Left ventricle myocardium inferior (tissue), 1 donor: ENCODE results near the gene INSYN2A. TPM values are rescaled to one million over a fixed set of nuclear protein-coding genes. Genes with fewer than 3 reads are reported as not detected.

Experiments used
- DNase-seq: peaks from one replicate; pipeline ENCODE4 v3.0.0-alpha.2; 2020
- H3K27ac ChIP-seq: fragments of 200-600 bp; replicated peaks from 2 replicates; pipeline ENCODE4 v1.8.0; 2021
- H3K27me3 ChIP-seq: fragments of 200-600 bp; 2 replicates; pipeline ENCODE4 v1.8.0; 2021; ENCODE audit warnings: low read depth
- H3K36me3 ChIP-seq: fragments of 200-600 bp; 2 replicates; pipeline ENCODE4 v1.8.0; 2021
- H3K4me1 ChIP-seq: fragments of 200-600 bp; 2 replicates; pipeline ENCODE4 v1.8.0; 2021
- H3K4me3 ChIP-seq: fragments of 200-600 bp; 2 replicates; pipeline ENCODE4 v1.8.0; 2021; ENCODE audit warnings: mild to moderate bottlenecking, moderate library complexity
- H3K9me3 ChIP-seq: fragments of 200-600 bp; replicated peaks from 2 replicates; pipeline ENCODE4 v1.8.0; 2021
- intact Hi-C: fragments of 100-400 bp; cut with micrococcal nuclease; formaldehyde crosslinking; loops from one replicate; pipeline ENCODE4 v1.11.0; 2022
- total RNA-seq: library from RNA; stranded (reverse); fragmentation: NEBNext Ultra II Directional; extraction: Animal tissue kit (Norgen Biotek cat#: 25700); gene quantifications from one replicate; pipeline ENCODE4 v1.2.1, GENCODE V29; 2021
- TF ChIP-seq, protein P1 (sequence below): fragments of 200-600 bp; IDR thresholded peaks from 2 replicates; pipeline ENCODE4 v1.8.0; 2021; ENCODE audit warnings: antibody characterized with exemption, mild to moderate bottlenecking, borderline replicate concordance
- donor health status: DM: no; HTN: yes; CAD: no; lungs with severe emphysema.

Gene INSYN2A
- total RNA-seq, 1 donor from 2014 or later = not detected

DNA sequence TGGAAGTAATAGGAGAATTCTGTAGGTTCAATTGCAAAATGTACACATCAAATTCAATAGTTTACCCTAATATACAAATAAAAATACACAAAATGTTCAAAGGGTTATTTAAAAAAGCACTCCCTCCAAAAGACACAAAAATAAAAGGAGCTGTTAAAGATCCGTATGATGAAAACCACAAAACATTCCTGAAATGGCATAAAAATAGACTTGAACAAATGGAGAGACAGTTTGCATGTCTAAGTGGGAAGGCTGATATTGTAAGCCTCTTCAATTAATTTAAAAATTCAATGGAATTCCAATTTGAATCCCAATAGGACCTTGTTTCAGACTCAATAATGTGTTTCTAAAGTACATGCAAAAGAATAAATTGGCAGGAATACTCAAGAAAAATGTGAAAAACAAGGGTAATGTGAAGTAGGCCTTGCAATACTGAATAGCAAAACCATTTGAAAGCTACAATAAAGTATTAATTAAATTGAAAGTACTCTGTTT lies 38.0 kb upstream of the INSYN2A start:
- no peaks in the 10 kb centered on the region for H3K36me3 ChIP-seq
- no peaks in the 10 kb centered on the region for H3K27me3 ChIP-seq
- TF ChIP-seq, protein P1, sequence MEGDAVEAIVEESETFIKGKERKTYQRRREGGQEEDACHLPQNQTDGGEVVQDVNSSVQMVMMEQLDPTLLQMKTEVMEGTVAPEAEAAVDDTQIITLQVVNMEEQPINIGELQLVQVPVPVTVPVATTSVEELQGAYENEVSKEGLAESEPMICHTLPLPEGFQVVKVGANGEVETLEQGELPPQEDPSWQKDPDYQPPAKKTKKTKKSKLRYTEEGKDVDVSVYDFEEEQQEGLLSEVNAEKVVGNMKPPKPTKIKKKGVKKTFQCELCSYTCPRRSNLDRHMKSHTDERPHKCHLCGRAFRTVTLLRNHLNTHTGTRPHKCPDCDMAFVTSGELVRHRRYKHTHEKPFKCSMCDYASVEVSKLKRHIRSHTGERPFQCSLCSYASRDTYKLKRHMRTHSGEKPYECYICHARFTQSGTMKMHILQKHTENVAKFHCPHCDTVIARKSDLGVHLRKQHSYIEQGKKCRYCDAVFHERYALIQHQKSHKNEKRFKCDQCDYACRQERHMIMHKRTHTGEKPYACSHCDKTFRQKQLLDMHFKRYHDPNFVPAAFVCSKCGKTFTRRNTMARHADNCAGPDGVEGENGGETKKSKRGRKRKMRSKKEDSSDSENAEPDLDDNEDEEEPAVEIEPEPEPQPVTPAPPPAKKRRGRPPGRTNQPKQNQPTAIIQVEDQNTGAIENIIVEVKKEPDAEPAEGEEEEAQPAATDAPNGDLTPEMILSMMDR = no peak
- no peak overlapping the region for H3K4me3 ChIP-seq
- DNase-seq = no peak
- no peak overlapping the region for H3K27ac ChIP-seq
- intact Hi-C loops = no loop called here
- no peaks in the 10 kb centered on the region for H3K4me1 ChIP-seq
- H3K9me3 ChIP-seq = no peaks in the 10 kb centered on the region

DNA sequence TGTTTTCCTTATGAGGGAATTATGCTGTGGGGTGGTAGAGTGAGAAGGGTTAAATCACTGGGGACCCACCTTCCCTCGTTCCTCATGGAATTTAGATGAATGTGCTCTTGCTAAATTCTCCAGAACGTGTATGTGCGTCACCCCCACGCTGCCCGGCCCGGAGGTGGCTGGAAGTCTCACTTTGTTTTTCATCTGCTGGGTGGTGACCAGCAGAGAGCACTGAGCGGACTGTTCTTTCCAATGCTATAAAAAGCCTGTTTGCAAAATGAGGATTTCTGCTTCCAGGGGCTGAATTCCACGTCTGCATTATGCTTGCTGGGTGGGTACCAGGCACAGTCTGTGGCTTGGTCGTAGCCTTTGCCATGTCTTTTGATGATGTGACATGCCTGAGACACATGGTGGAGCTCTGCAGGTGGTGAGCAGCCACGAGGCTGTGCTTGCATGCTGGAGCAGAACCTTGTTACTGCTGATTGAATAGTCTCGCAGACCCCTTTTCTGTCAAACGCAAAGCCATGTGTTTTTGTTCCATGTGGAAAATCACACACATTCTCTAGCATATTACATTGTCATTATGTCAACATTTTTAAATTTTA lies 31.9 kb upstream of the INSYN2A start:
- H3K36me3 ChIP-seq = peaks cover 3% of the 10 kb centered on the region
- DNase-seq = no peak
- H3K9me3 ChIP-seq = no peaks in the 10 kb centered on the region
- H3K4me1 ChIP-seq = no peaks in the 10 kb centered on the region
- H3K4me3 ChIP-seq = no peak overlapping the region
- H3K27me3 ChIP-seq = no peaks in the 10 kb centered on the region
- intact Hi-C loops = no loop called here
- TF ChIP-seq, protein P1 = no peak
- H3K27ac ChIP-seq = no peak overlapping the region

DNA sequence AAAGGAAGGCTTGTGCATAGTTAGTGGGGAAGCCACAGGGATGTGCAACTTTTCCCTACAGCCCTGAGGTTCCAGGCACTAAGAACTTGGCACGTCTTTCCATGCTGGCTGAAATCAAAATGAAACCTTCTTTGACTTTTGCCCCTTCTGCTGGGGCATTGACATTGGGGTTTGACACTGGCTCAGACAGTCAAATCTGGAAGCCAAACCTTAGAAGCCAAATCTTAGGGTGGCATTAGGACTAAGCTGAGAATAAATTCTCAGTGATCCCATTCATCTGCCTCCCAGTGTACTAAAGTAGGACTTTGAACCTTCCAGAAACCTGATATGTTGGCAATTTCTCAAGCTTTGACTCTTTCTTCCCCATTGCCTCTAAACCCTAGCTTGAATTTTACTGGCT lies 31.3 kb upstream of the INSYN2A start:
- TF ChIP-seq, protein P1 = no peak
- intact Hi-C loops = no loop called here

DNA sequence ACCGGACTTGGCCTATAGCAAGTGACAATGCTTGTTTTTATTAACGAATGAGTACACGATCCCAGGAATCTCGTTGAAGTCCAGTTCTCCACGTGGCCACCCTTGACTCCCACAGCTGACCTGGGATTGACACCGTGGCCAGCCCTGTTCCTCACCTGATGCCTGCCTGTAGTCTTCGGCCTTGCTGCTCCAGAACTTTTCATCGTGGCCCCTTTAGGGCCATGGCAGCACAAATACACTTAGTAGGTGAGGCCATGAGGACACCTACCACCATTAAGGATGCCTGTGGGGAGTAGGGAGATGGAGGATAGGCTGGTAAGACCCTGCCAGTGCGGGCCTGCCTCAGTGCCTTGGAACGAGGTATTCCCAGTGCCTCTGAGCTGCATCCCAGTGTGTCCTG lies 30.6 kb upstream of the INSYN2A start:
- H3K27ac ChIP-seq = no peak overlapping the region

More for the DNA sequence above, 31.3 kb upstream of the INSYN2A start:
- no peak for DNase-seq
- H3K36me3 ChIP-seq = peaks cover 3% of the 10 kb centered on the region
- no peaks in the 10 kb centered on the region for H3K9me3 ChIP-seq
- no peaks in the 10 kb centered on the region for H3K27me3 ChIP-seq
- no peak overlapping the region for H3K27ac ChIP-seq
- no peak overlapping the region for H3K4me3 ChIP-seq
- H3K4me1 ChIP-seq = no peaks in the 10 kb centered on the region

DNA sequence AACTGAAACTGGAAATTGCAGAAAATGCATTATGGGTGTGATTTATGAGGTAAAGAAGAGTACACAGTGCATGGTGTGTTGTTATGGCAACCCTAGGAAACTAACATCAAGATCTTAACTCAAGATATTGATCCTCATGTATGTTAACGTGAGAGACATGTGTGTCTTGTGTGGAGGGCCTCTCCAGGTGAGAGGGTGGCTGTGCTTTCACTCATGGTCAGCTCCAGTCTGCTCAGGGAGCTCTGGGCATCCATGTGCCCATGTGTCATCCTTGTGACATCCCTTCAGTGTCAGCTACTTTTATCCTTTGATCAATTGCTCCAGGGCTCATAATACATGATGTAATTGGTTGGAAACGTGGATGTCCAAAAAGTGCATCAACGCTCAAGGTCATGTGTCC lies 24.9 kb upstream of the INSYN2A start:
- H3K9me3 ChIP-seq = no peaks in the 10 kb centered on the region
- H3K4me3 ChIP-seq = no peak overlapping the region
- H3K27me3 ChIP-seq = no peaks in the 10 kb centered on the region
- no peak overlapping the region for H3K27ac ChIP-seq
- peaks cover 9% of the 10 kb centered on the region for H3K36me3 ChIP-seq
- no peaks in the 10 kb centered on the region for H3K4me1 ChIP-seq
- DNase-seq = no peak
- intact Hi-C loops = no loop called here
- TF ChIP-seq, protein P1 = no peak

More for the DNA sequence above, 30.6 kb upstream of the INSYN2A start:
- no peaks in the 10 kb centered on the region for H3K27me3 ChIP-seq
- intact Hi-C loops = no loop called here
- no peak overlapping the region for H3K4me3 ChIP-seq
- no peaks in the 10 kb centered on the region for H3K9me3 ChIP-seq
- peaks cover 3% of the 10 kb centered on the region for H3K36me3 ChIP-seq
- TF ChIP-seq, protein P1 = no peak
- DNase-seq = no peak
- H3K4me1 ChIP-seq = no peaks in the 10 kb centered on the region
